AG09309 (cell line): ENCODE data around the gene FBXL13.
A peak's percentile ranks its signal among the peaks of the same experiment; 100 is the strongest.

ENCODE experiments used
- DNase-seq: peaks from one replicate; pipeline ENCODE4 v3.0.0-alpha.2; 2010; ENCODE audit warnings: low read depth
- H3K4me3 ChIP-seq: 2 replicates; pipeline ENCODE4 v1.5.1; 2011; ENCODE audit warnings: mild to moderate bottlenecking, low read depth, low read length, moderate library complexity; ENCODE audit not compliant: control insufficient read depth
- CTCF ChIP-seq: IDR thresholded peaks from 2 replicates; pipeline ENCODE4 v1.5.1; 2011; ENCODE audit warnings: mild to moderate bottlenecking, low read depth, low read length, inconsistent platforms; ENCODE audit not compliant: insufficient read depth, control insufficient read depth; ENCODE audit errors: missing control alignments

The FBXL13 gene

GRCh38 chr7:102991540-102992214 lies 82.9 kb downstream of the FBXL13 start:
- DNase-seq = peak; percentile 74

GRCh38 chr7:102991077-102991539 lies 83.5 kb downstream of the FBXL13 start:
- H3K4me3 ChIP-seq = no peak overlapping the region
- no peak for DNase-seq
- TF ChIP-seq CTCF = no peak

More at GRCh38 chr7:102991540-102992214, 82.9 kb downstream of the FBXL13 start:
- TF ChIP-seq CTCF = no peak
- H3K4me3 ChIP-seq = no peak overlapping the region

GRCh38 chr7:102990642-102991041 lies 84.0 kb downstream of the FBXL13 start:
- no peak for TF ChIP-seq CTCF
- H3K4me3 ChIP-seq = no peak overlapping the region
- no peak for DNase-seq

- DNase-seq = no peak
- H3K4me3 ChIP-seq = no peak overlapping the region
- TF ChIP-seq CTCF = no peak
Observed at GRCh38 chr7:102988631-102989560, 85.7 kb downstream of the FBXL13 start.

GRCh38 chr7:102988088-102988487 lies 86.5 kb downstream of the FBXL13 start:
- DNase-seq = no peak
- no peak for TF ChIP-seq CTCF

GRCh38 chr7:102985176-102985783 lies 89.3 kb downstream of the FBXL13 start:
- no peak overlapping the region for H3K4me3 ChIP-seq
- no peak for TF ChIP-seq CTCF
- no peak for DNase-seq

More at GRCh38 chr7:102988088-102988487, 86.5 kb downstream of the FBXL13 start:
- no peak overlapping the region for H3K4me3 ChIP-seq
